Measurements from ENCODE around the gene MRFAP1. TPM values are rescaled to one million over a fixed set of nuclear protein-coding genes. Genes with fewer than 3 reads are reported as not detected.

MRFAP1 gene
- total and polyA plus RNA-seq, 2 of the 4 experiments (the other 2 are of a cell fraction), result 65.4 to 268 TPM

DNA sequence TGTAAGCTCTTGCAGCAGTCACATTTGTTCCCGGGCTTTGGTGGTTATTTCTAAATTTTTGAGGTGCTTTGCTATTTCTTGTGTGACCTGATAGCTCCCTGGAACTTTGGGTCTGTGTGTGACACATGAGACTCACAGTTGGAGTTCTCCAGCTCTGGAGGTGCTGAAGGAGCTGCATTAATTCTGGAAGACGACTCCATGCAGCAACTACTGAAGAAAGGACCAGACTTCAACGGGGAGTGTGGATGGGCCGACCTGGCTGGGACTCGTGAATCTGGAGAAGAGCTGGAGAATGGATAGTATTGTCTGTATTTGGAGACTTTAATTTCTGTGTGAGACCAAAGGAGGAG is 1.5 kb downstream of the MRFAP1 start:
- 65% methylated on average over 4 of the region's 5 CpGs; no CpG with 5 or more reads in 1 of the 2 experiments for WGBS, 2 experiments (ENCODE audit: extremely low coverage in 2 of 2, insufficient read length in 1 of 2)
- no peak for ATAC-seq (ENCODE audit: low read depth)
- H3K27ac ChIP-seq (ENCODE audit: insufficient read depth, low read length), result no peak overlapping the region
- H3K27me3 ChIP-seq (ENCODE audit: control insufficient read depth, insufficient read depth, low read length), result no peaks in the 10 kb centered on the region; the same call in 1 of the 2 replicates
- no peaks in the 10 kb centered on the region for H3K9me3 ChIP-seq (ENCODE audit: control insufficient read depth, insufficient read depth, low read length)
- peaks cover 12 to 41% of the 10 kb centered on the region in 2 experiments for H3K79me1 ChIP-seq (ENCODE audit: low read depth in 1 of 2, low read length in 2 of 2)
- no peak overlapping the region for H3K4ac ChIP-seq (ENCODE audit: low read depth, low read length)
- H2BK120ac ChIP-seq (ENCODE audit: low read depth, low read length), result no peak overlapping the region
- peaks cover 13% of the 10 kb centered on the region for H3K9me1 ChIP-seq (ENCODE audit: insufficient read depth, low read length)
- H4K20me1 ChIP-seq (ENCODE audit: insufficient read depth, low read length), result peaks cover 35% of the 10 kb centered on the region
- peaks cover 13% of the 10 kb centered on the region for H3K36me3 ChIP-seq (ENCODE audit: control insufficient read depth, insufficient read depth, low read length)
- no TSS peak for BruUV-seq (replicated peaks)
- H4K91ac ChIP-seq (ENCODE audit: insufficient read depth, low read depth, low read length), result no peak overlapping the region
- 0 out of 2 replicates have a peak overlapping the region, but pooled peaks have one; percentile 32 for H3K23ac ChIP-seq (ENCODE audit: low read depth, low read length)
- TF ChIP-seq, protein P1, sequence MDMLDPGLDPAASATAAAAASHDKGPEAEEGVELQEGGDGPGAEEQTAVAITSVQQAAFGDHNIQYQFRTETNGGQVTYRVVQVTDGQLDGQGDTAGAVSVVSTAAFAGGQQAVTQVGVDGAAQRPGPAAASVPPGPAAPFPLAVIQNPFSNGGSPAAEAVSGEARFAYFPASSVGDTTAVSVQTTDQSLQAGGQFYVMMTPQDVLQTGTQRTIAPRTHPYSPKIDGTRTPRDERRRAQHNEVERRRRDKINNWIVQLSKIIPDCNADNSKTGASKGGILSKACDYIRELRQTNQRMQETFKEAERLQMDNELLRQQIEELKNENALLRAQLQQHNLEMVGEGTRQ (IDR thresholded peaks at IDR 0.05; ENCODE audit: low read depth, low read length), result no peak
- TF ChIP-seq MXI1 (IDR thresholded peaks at IDR 0.05; ENCODE audit: borderline replicate concordance, low read depth, low read length) (peak; percentile 54), RAD21 (IDR thresholded peaks at IDR 0.05; ENCODE audit: low read length) (no peak), NFE2L2 (IDR thresholded peaks at IDR 0.05; ENCODE audit: low read depth, low read length) (no peak)
- H3K9ac ChIP-seq (ENCODE audit: low read depth, low read length), result peak overlapping the region; percentile 97
- no peak overlapping the region for H2BK20ac ChIP-seq (ENCODE audit: low read depth, low read length)
- H3K4me1 ChIP-seq (ENCODE audit: control insufficient read depth, insufficient read depth, low read length), result peaks cover 10% of the 10 kb centered on the region
- 0 out of 2 replicates have a peak overlapping the region, but pooled peaks have one; percentile 80 for H3K14ac ChIP-seq (replicated peaks; ENCODE audit: low read depth, low read length)
- peak overlapping the region; percentile 99 for H3K4me2 ChIP-seq (ENCODE audit: low read depth, low read length)
- dilution Hi-C loops (cut with HindIII; ENCODE audit: low sequenced_read_pairs, unreplicated experiment), result no loop called here
- intact Hi-C loops (cut with micrococcal nuclease), result loop anchor here (2.0 kb wide), 2 partner anchors 67 to 75 kb away; partner anchors contain the start of genes BLOC1S4 and MRFAP1L1
- H2BK15ac ChIP-seq (ENCODE audit: low read depth, low read length), result no peak overlapping the region
- H2BK5ac ChIP-seq (ENCODE audit: low read depth, low read length, poor library complexity, severe bottlenecking), result no peak overlapping the region
- no peak overlapping the region for H2AK9ac ChIP-seq (replicated peaks; ENCODE audit: low read depth, low read length, poor library complexity)
- CTCF ChIA-PET, result interaction anchor here (0.6 kb wide), 1 partner anchor 16 kb away, joined by 3 read pairs; no protein-coding TSS in a partner anchor
- H4K8ac ChIP-seq (ENCODE audit: low read depth in 2 of 2, low read length in 2 of 2), result no peak overlapping the region
- POLR2A ChIA-PET (ENCODE audit: unreplicated experiment), result no interaction called here
- H4K5ac ChIP-seq (ENCODE audit: low read depth, low read length), result no peak overlapping the region
- peak overlapping the region; percentile 82 for H3K4me3 ChIP-seq (ENCODE audit: insufficient read depth, low read depth, low read length)
- no peak overlapping the region for H2AFZ ChIP-seq (replicated peaks; ENCODE audit: low read length, poor library complexity)
- peak; percentile 45 for DNase-seq
- peak overlapping the region; percentile 31; the same call in 1 of the 2 replicates for H3K56ac ChIP-seq (ENCODE audit: extremely low read depth, insufficient read depth, low read length)
- H3K18ac ChIP-seq (ENCODE audit: low read depth, low read length), result no peak overlapping the region
- in situ Hi-C loops (cut with MboI; ENCODE audit: low sequenced_read_pairs), result no loop called here
- no peak overlapping the region for H2AK5ac ChIP-seq (ENCODE audit: low read depth, low read length)
